Ovary (tissue), 3 donors: Measurements from ENCODE around the gene FAM131A.

ENCODE experiments used
- EP300 ChIP-seq: sonication (generic); formaldehyde crosslinking; IDR thresholded peaks from one replicate; pipeline ENCODE4 v1.6.1; 2017; ENCODE audit warnings: antibody characterized with exemption
- TF ChIP-seq, protein P1 (sequence below), 3 donors: fragments of 450-650 bp in 2 of 3; fragments of 200-600 bp in 1 of 3; IDR thresholded peaks; one replicate each; pipeline versions ENCODE4 v1.5.1 to v1.8.0; 2016 to 2022; ENCODE audit warnings: antibody characterized with exemption in 3 of 3, mild to moderate bottlenecking in 1 of 3
- donor health status: DM: no; HTN: no; CAD: no.

DNA sequence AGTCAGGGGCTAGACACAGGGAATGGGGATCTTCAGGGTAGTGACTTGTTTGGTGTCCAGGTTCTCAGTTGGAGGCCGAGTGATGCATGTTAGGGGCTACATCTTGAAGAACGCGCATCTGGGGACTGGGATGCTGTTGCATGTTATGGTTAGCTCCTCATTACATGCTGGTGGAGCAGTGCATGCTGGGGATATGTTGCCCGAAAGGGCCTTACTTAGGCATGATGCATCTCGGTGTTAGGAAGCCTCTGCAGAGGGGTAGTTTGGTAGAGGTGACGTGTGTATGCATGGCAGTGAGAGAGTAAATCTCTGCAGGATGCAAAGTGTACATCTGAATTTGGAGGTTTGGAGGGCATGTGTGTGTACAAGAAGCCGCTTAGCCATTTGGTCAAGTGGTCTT is 20.6 kb upstream of the FAM131A start:
- TF ChIP-seq, protein P1, sequence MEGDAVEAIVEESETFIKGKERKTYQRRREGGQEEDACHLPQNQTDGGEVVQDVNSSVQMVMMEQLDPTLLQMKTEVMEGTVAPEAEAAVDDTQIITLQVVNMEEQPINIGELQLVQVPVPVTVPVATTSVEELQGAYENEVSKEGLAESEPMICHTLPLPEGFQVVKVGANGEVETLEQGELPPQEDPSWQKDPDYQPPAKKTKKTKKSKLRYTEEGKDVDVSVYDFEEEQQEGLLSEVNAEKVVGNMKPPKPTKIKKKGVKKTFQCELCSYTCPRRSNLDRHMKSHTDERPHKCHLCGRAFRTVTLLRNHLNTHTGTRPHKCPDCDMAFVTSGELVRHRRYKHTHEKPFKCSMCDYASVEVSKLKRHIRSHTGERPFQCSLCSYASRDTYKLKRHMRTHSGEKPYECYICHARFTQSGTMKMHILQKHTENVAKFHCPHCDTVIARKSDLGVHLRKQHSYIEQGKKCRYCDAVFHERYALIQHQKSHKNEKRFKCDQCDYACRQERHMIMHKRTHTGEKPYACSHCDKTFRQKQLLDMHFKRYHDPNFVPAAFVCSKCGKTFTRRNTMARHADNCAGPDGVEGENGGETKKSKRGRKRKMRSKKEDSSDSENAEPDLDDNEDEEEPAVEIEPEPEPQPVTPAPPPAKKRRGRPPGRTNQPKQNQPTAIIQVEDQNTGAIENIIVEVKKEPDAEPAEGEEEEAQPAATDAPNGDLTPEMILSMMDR (IDR thresholded peaks at IDR 0.05) = no peak
- no peak for TF ChIP-seq EP300
